Activated CD4-positive, alpha-beta memory T cell treated with anti-CD3 and anti-CD28 coated beads, Interleukin-2, amount 10 ng/mL, durations not matched to agents 7 days and 5 days (primary cell): ENCODE measurements around the gene FAM20A. TPM values are rescaled to one million over a fixed set of nuclear protein-coding genes. Genes with fewer than 3 reads are reported as not detected.
"Not testable (repeated sequence)": the region's sequence is repeated elsewhere in the genome, so short reads cannot be mapped to it uniquely, and the experiment has no call there.

Experiments used
- CTCF ChIA-PET: fragments of 350-600 bp; sonication (Branson Sonifier 250); formaldehyde crosslinking; loops from one replicate; lab custom pipeline; 2021; ENCODE audit warnings: antibody characterized with exemption, inconsistent platforms; lab: Charles Lee
- POLR2A ChIA-PET: fragments of 350-600 bp; sonication (Branson Sonifier 250); formaldehyde crosslinking; loops from one replicate; lab custom pipeline; 2021; ENCODE audit warnings: antibody characterized with exemption; lab: Charles Lee
- DNase-seq: peaks from one replicate; pipeline ENCODE4 v3.0.0-alpha.2; 2020
- H3K27ac Mint-ChIP-seq: one replicate; pipeline ENCODE4 v1.8.0; 2021; ENCODE audit warnings: mild to moderate bottlenecking, mixed read lengths
- H3K27me3 Mint-ChIP-seq: one replicate; pipeline ENCODE4 v1.8.0; 2021; ENCODE audit warnings: mixed read lengths
- H3K36me3 Mint-ChIP-seq: one replicate; pipeline ENCODE4 v1.8.0; 2021; ENCODE audit warnings: low read depth, mixed read lengths
- H3K4me1 Mint-ChIP-seq: one replicate; pipeline ENCODE4 v1.8.0; 2021; ENCODE audit warnings: mixed read lengths
- H3K4me3 Mint-ChIP-seq: one replicate; pipeline ENCODE4 v1.8.0; 2021; ENCODE audit warnings: mild to moderate bottlenecking, mixed read lengths
- H3K9me3 Mint-ChIP-seq: one replicate; pipeline ENCODE4 v1.8.0; 2021; ENCODE audit warnings: mixed read lengths
- total RNA-seq, 2 experiments: library from RNA; stranded (reverse); gene quantifications; one replicate each; pipeline ENCODE4 v1.2.3, GENCODE V29; 2021

FAM20A gene
- total RNA-seq, 2 experiments from 2014 or later: not detected

GRCh38 chr17:68592682-68593641 lies 8.2 kb downstream of the FAM20A start:
- no peaks in the 10 kb centered on the region for H3K4me1 Mint-ChIP-seq

DNA sequence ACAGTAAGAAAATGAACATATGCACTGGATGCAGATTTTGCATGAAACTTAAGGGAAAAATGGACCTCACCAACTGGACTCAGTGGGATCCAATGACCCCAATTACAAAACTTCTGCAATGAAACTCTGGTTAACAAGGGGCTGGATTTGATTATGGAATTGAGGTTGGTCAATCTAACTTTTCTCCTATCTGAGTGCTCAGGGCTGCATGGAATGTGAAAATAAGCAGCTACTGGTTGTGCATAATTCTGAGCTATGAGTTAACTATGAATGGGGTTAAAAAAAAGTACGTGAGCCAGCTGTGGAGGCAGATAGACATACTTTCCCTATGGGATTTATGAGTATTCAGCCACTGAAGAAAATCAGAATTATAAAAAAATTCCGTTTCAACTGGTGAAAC lies 9.2 kb downstream of the FAM20A start:
- ChIA-PET POLR2A (no interaction called here), CTCF (no interaction called here)
- Mint-ChIP-seq H3K9me3 (no peaks in the 10 kb centered on the region), H3K27me3 (peaks cover 32% of the 10 kb centered on the region), H3K27ac (no peak overlapping the region), H3K4me1 (no peaks in the 10 kb centered on the region), H3K4me3 (no peak overlapping the region), H3K36me3 (no peaks in the 10 kb centered on the region)
- DNase-seq: no peak

More at GRCh38 chr17:68592682-68593641, 8.2 kb downstream of the FAM20A start:
- Mint-ChIP-seq H3K27ac (no peak overlapping the region), H3K36me3 (no peaks in the 10 kb centered on the region), H3K9me3 (no peaks in the 10 kb centered on the region), H3K4me3 (no peak overlapping the region), H3K27me3 (peaks cover 41% of the 10 kb centered on the region)
- no peak for DNase-seq
- ChIA-PET CTCF (interaction anchor here (0.6 kb wide), 1 partner anchor 281 kb away, joined by 6 read pairs; no protein-coding TSS in a partner anchor), POLR2A (no interaction called here)

DNA sequence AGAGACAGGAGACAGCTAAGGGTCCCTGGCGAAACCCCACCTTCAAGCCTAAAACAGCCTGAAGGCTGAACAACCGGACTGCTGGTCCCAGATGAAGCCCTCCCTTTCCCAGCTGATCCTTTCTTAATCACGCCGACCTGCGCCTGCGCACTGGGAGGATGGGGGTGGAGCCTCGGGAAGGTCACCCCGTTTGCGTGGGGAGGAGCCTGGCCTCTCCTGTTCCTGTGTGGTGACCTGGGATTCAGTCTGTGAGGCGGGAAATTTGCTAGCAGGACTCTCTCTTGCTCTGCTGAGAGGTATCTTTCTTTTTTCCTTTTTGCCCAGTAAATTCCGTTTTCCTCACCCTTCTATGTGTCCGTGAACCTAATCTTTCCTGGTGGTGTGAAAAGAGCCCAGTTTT lies 9.6 kb downstream of the FAM20A start:
- H3K27ac Mint-ChIP-seq: no peak overlapping the region
- H3K4me1 Mint-ChIP-seq: no peaks in the 10 kb centered on the region
- no peak for DNase-seq
- CTCF ChIA-PET: no interaction called here
- POLR2A ChIA-PET: no interaction called here
- H3K27me3 Mint-ChIP-seq: peaks cover 28% of the 10 kb centered on the region
- no peaks in the 10 kb centered on the region for H3K9me3 Mint-ChIP-seq
- no peaks in the 10 kb centered on the region for H3K36me3 Mint-ChIP-seq
- H3K4me3 Mint-ChIP-seq: no peak overlapping the region

DNA sequence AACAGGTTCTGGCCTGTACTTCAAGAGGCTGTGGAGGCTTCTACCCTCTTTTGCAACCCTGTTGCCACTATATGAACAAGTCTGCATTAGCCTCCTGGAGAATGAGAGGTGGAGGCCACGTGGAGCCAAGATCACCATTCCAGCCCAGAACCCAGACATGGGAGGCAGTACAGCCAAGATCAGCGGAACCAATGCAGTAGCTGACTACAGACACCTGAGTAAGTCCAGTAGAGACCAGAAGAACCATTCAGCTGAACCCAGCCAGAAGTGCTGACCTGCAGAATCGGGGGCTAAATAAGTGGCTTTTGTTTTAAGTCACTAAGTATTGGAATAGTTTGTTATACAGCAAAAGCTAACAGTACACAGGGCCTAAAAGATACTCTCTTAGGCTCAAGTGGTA lies 12.1 kb downstream of the FAM20A start:
- Mint-ChIP-seq H3K4me3 (no peak overlapping the region), H3K36me3 (no peaks in the 10 kb centered on the region), H3K27ac (no peak overlapping the region), H3K27me3 (peaks cover 14% of the 10 kb centered on the region), H3K4me1 (no peaks in the 10 kb centered on the region), H3K9me3 (no peaks in the 10 kb centered on the region)
- ChIA-PET POLR2A (no interaction called here), CTCF (interaction anchor here (1.9 kb wide), 1 partner anchor 25 kb away, joined by 4 read pairs; no protein-coding TSS in a partner anchor)
- no peak for DNase-seq

- H3K4me1 Mint-ChIP-seq: no peaks in the 10 kb centered on the region
- H3K27me3 Mint-ChIP-seq: peaks cover 11% of the 10 kb centered on the region
- no peak overlapping the region for H3K27ac Mint-ChIP-seq
- no peaks in the 10 kb centered on the region for H3K9me3 Mint-ChIP-seq
- no peak overlapping the region for H3K4me3 Mint-ChIP-seq
- CTCF ChIA-PET: interaction anchor here (1.9 kb wide), 1 partner anchor 26 kb away, joined by 4 read pairs; no protein-coding TSS in a partner anchor
- H3K36me3 Mint-ChIP-seq: no peaks in the 10 kb centered on the region
- POLR2A ChIA-PET: no interaction called here
- DNase-seq: no peak
These were observed 12.8 kb downstream of the FAM20A start for GRCh38 chr17:68588362-68588761.

GRCh38 chr17:68587847-68588246 lies 13.3 kb downstream of the FAM20A start:
- DNase-seq: no peak
- no peaks in the 10 kb centered on the region for H3K4me1 Mint-ChIP-seq
- no peak overlapping the region for H3K27ac Mint-ChIP-seq
- ChIA-PET CTCF (interaction anchor here (1.9 kb wide), 1 partner anchor 27 kb away, joined by 4 read pairs; no protein-coding TSS in a partner anchor), POLR2A (no interaction called here)
- no peak overlapping the region for H3K4me3 Mint-ChIP-seq
- no peaks in the 10 kb centered on the region for H3K9me3 Mint-ChIP-seq
- H3K27me3 Mint-ChIP-seq: peaks cover 10% of the 10 kb centered on the region
- H3K36me3 Mint-ChIP-seq: no peaks in the 10 kb centered on the region

GRCh38 chr17:68587026-68587425 lies 14.1 kb downstream of the FAM20A start:
- CTCF ChIA-PET: interaction anchor here (0.7 kb wide), 1 partner anchor 22 kb away, joined by 4 read pairs; no protein-coding TSS in a partner anchor
- H3K36me3 Mint-ChIP-seq: no peaks in the 10 kb centered on the region
- H3K27me3 Mint-ChIP-seq: peaks cover 5% of the 10 kb centered on the region

GRCh38 chr17:68585643-68586042 lies 15.5 kb downstream of the FAM20A start:
- Mint-ChIP-seq H3K4me3 (no peak overlapping the region), H3K36me3 (no peaks in the 10 kb centered on the region), H3K27me3 (peaks cover 2% of the 10 kb centered on the region), H3K27ac (no peak overlapping the region), H3K4me1 (no peaks in the 10 kb centered on the region), H3K9me3 (no peaks in the 10 kb centered on the region)
- no peak for DNase-seq
- POLR2A ChIA-PET: no interaction called here
- CTCF ChIA-PET: no interaction called here

More at GRCh38 chr17:68587026-68587425, 14.1 kb downstream of the FAM20A start:
- POLR2A ChIA-PET: no interaction called here
- no peak for DNase-seq
- Mint-ChIP-seq H3K27ac (no peak overlapping the region), H3K9me3 (no peaks in the 10 kb centered on the region), H3K4me3 (no peak overlapping the region), H3K4me1 (no peaks in the 10 kb centered on the region)

DNA sequence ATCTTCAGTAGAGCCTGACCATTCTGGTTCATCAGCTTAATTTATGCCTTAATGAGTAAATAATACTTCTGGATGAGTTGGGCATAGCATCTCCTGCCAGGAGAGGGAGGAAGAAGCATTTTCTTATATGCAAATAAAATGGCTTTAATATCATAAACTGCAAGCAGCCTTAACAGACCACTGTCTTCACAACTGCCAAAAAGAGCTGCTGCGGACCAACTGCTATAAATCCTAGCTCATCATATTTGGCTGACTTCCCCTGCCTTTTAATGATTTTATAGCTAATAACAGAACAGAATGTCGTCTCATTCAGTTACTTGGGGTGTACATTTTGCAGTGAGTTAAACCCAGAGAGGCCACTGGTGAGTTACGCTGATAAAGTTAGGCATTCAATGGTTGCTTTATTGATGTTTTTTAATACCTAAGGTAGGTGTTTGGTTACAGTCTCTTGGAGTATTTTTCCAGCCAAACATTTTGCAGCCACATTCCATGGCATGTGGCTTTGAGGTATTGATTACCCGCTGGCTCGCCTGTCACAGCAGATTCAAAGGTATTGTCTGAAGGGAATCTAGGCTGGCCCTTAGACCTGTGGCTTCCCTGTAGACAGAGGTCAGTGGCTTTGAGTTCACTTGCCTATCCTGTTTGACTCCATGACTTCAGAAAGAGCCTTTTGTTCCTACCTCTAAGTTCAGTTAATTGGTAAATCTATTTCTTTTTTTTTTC lies 16.4 kb downstream of the FAM20A start:
- Mint-ChIP-seq H3K4me1 (no peaks in the 10 kb centered on the region), H3K4me3 (no peak overlapping the region), H3K27me3 (peaks cover 2% of the 10 kb centered on the region), H3K27ac (no peak overlapping the region), H3K36me3 (no peaks in the 10 kb centered on the region), H3K9me3 (no peaks in the 10 kb centered on the region)
- POLR2A ChIA-PET: no interaction called here
- DNase-seq: no peak
- CTCF ChIA-PET: no interaction called here

- H3K27ac Mint-ChIP-seq, CTCF ChIA-PET, H3K27me3 Mint-ChIP-seq, H3K4me1 Mint-ChIP-seq, H3K36me3 Mint-ChIP-seq, DNase-seq, H3K9me3 Mint-ChIP-seq, H3K4me3 Mint-ChIP-seq, POLR2A ChIA-PET: not testable (repeated sequence)
These were observed 18.3 kb downstream of the FAM20A start for GRCh38 chr17:68582867-68583266.

GRCh38 chr17:68581863-68582645 lies 19.1 kb downstream of the FAM20A start:
- DNase-seq: no peak
- peaks cover 2% of the 10 kb centered on the region for H3K27me3 Mint-ChIP-seq
- no peak overlapping the region for H3K4me3 Mint-ChIP-seq
- H3K9me3 Mint-ChIP-seq: no peaks in the 10 kb centered on the region
- POLR2A ChIA-PET: no interaction called here
- H3K36me3 Mint-ChIP-seq: no peaks in the 10 kb centered on the region
- CTCF ChIA-PET: no interaction called here
- H3K27ac Mint-ChIP-seq: no peak overlapping the region
- H3K4me1 Mint-ChIP-seq: no peaks in the 10 kb centered on the region

- Mint-ChIP-seq H3K4me1 (no peaks in the 10 kb centered on the region), H3K27me3 (peaks cover 2% of the 10 kb centered on the region), H3K4me3 (no peak overlapping the region), H3K27ac (no peak overlapping the region), H3K36me3 (no peaks in the 10 kb centered on the region), H3K9me3 (no peaks in the 10 kb centered on the region)
- ChIA-PET POLR2A (no interaction called here), CTCF (no interaction called here)
- DNase-seq: no peak
These were observed 20.9 kb downstream of the FAM20A start for GRCh38 chr17:68580236-68580770.
